ENCODE data around the gene TCTN2. TPM values are rescaled to one million over a fixed set of nuclear protein-coding genes. Genes with fewer than 3 reads are reported as not detected.

TCTN2 gene
- total RNA-seq, 2 experiments from 2014 or later, result 3.7 to 3.8 TPM

DNA sequence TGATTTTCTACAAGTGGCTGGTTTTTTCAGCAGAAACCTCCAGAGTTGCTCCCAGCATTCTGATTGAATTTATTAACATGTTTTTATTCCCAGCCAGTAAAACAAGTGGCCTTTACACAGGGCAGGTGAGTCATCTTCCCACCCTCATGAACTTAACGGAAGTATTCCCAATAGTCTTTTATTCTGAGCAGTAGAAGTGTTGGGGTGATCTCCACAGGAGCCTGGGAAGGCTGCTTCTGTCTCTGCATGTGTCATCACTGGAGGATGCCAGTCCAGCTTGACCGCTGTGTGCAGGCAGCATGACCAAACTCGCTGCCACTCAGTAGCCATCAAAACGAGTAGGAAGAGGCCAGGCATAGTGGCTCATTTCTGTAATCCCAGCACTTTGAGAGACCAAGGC, 77.7 kb downstream of the TCTN2 start:
- ChIA-PET CTCF (no interaction called here), POLR2A (no interaction called here)
- Mint-ChIP-seq H3K4me3 (no peak overlapping the region), H3K4me1 (ENCODE audit: low read depth) (peaks cover 3% of the 10 kb centered on the region), H3K27ac (no peak overlapping the region), H3K27me3 (no peaks in the 10 kb centered on the region), H3K36me3 (peaks cover 58% of the 10 kb centered on the region), H3K9me3 (no peaks in the 10 kb centered on the region)
- intact Hi-C loops (cut with micrococcal nuclease), result no loop called here
- DNase-seq, result no peak

DNA sequence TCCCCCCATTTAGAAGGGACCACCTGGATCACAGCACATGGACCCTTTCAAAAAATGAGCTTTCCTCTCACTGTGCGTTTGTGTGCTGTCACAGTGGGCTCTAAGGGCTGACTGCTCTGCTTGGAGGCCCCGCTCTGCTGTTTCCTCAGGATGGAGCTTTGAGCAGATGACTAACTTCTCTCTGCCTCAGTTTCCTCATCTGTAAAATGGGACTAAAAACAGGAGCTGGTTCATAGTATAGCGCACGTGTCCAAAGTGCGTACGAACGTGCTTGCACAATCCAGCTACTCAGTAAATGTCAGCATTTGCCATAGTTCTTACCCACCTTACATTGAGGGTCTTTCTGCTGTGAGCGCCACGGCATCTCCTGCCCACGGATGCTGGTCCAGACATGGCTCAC, 78.4 kb downstream of the TCTN2 start:
- no peak for DNase-seq
- no peaks in the 10 kb centered on the region for H3K9me3 Mint-ChIP-seq
- H3K27me3 Mint-ChIP-seq, result no peaks in the 10 kb centered on the region
- H3K36me3 Mint-ChIP-seq, result peaks cover 57% of the 10 kb centered on the region
- H3K27ac Mint-ChIP-seq, result no peak overlapping the region
- H3K4me1 Mint-ChIP-seq (ENCODE audit: low read depth), result peaks cover 3% of the 10 kb centered on the region
- ChIA-PET CTCF (no interaction called here), POLR2A (interaction anchor here (0.6 kb wide), 1 partner anchor 22 kb away, joined by 4 read pairs; no protein-coding TSS in a partner anchor)
- intact Hi-C loops (cut with micrococcal nuclease), result no loop called here
- no peak overlapping the region for H3K4me3 Mint-ChIP-seq

DNA sequence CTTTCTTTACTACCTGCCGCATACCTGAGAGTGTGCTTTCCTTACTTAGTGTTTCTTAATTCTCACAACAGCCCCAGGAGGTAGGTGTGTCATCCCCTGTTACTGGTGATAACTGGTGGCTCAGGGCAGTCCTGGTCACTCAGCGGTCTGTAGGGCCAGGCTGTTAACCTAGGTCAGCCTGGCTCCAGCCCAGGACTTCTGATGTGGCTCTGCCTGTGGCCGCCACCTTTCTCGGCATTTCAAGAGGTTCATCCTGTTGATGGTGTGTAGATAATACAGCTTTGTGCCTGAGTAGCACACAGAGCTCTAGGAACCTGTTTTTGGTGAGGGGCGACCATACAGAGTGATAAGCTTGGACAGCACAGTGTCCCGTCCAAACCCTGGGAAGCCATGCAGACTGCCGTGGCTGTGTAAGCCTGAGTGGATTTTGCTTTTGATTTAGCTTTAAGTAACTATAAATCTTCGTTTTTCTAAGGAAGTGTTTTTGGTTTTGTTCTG, 79.3 kb downstream of the TCTN2 start:
- Mint-ChIP-seq H3K4me3 (no peak overlapping the region), H3K27ac (no peak overlapping the region), H3K27me3 (no peaks in the 10 kb centered on the region), H3K9me3 (no peaks in the 10 kb centered on the region), H3K36me3 (peaks cover 58% of the 10 kb centered on the region), H3K4me1 (ENCODE audit: low read depth) (peaks cover 3% of the 10 kb centered on the region)
- POLR2A ChIA-PET, result no interaction called here
- CTCF ChIA-PET, result no interaction called here
- intact Hi-C loops (cut with micrococcal nuclease), result no loop called here
- no peak for DNase-seq

DNA sequence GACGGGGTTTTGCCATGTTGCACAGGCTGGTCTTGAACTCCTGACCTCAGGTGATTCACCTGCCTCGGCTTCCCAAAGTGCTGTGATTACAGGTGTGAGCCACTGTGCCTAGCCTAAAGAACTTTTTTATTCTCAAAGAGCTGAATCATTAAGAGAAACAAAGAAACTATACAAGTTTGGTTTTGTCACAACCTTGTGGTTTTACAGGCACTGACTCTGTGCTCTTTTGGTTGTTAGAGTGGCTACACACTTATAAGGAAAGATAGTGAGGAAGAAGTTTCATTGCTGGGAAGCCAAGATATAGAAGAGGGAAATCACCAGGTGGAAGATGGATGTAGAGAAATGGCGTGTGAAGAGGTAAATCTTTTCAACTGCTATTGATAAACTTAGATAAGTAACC, 81.1 kb downstream of the TCTN2 start:
- peaks cover 54% of the 10 kb centered on the region for H3K36me3 Mint-ChIP-seq
- CTCF ChIA-PET, result no interaction called here
- H3K27ac Mint-ChIP-seq, result no peak overlapping the region

DNA sequence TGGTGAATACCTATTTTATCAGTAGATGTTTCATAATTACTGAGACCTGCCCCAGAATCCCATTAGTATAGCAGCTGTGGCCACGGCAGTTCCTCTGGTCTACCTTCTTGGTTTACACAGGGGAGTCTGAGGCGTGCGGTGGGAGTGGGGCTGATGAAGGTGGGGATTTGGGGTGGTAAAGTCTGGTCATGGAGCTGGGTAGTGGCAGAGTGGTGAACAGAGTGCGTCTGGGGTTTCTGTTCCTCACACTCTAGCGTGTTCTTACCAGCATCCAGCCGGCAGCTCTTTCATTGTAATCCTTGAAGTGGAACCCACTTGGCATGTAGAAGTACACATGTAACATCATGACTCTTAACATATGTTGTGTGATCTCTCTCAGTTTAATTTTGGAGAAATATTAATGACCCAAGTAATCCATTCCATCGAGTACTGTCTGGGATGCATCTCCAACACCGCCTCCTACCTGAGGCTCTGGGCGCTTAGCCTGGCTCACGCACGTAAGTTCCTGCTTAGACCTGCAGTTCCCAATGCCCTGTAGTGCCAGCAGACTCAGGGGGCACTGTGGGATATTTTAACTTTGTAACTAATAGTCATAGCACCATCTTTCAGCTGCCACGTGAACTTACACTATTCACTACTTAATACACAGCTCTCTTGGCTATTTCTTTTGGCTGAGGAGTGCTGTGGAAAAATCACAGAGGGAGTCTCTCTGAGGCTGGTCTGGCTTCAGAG, 83.3 kb downstream of the TCTN2 start:
- ChIA-PET CTCF (no interaction called here), POLR2A (no interaction called here)
- no peaks in the 10 kb centered on the region for H3K27me3 Mint-ChIP-seq
- H3K36me3 Mint-ChIP-seq, result peaks cover 48% of the 10 kb centered on the region
- H3K4me3 Mint-ChIP-seq, result no peak overlapping the region
- no peak for DNase-seq
- H3K4me1 Mint-ChIP-seq (ENCODE audit: low read depth), result peaks cover 3% of the 10 kb centered on the region
- no peaks in the 10 kb centered on the region for H3K9me3 Mint-ChIP-seq
- H3K27ac Mint-ChIP-seq, result no peak overlapping the region
- intact Hi-C loops (cut with micrococcal nuclease), result no loop called here

More for the DNA sequence above, 81.1 kb downstream of the TCTN2 start:
- H3K9me3 Mint-ChIP-seq, result no peaks in the 10 kb centered on the region
- H3K4me1 Mint-ChIP-seq (ENCODE audit: low read depth), result peaks cover 3% of the 10 kb centered on the region
- POLR2A ChIA-PET, result interaction anchor here (0.9 kb wide), 1 partner anchor 38 kb away, joined by 3 read pairs; no protein-coding TSS in a partner anchor
- intact Hi-C loops (cut with micrococcal nuclease), result no loop called here
- DNase-seq, result no peak
- H3K4me3 Mint-ChIP-seq, result no peak overlapping the region
- no peaks in the 10 kb centered on the region for H3K27me3 Mint-ChIP-seq

DNA sequence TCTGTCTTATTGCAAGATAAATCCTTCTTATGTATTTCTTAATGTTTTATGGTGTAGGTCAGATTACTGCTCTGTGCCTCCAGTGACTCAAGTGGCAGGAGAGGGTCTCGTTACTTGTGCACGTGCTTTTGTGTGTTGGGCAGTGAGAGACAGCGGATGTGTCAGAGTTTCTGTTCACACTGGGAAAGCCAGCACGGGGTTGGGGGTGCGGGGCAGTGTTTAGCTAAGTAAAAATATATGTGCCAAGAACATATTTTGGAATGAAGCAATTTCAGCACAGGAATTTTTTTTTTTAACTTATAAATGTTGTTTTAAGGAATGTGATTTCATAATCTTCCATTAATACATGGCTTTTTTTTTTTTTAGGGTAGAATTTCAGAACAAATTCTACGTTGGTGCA, 86.6 kb downstream of the TCTN2 start:
- H3K27me3 Mint-ChIP-seq, result no peaks in the 10 kb centered on the region
- H3K36me3 Mint-ChIP-seq, result peaks cover 38% of the 10 kb centered on the region

More for the DNA sequence above, 86.6 kb downstream of the TCTN2 start:
- intact Hi-C loops (cut with micrococcal nuclease), result no loop called here
- peaks cover 4% of the 10 kb centered on the region for H3K4me1 Mint-ChIP-seq (ENCODE audit: low read depth)
- no peak overlapping the region for H3K27ac Mint-ChIP-seq
- H3K9me3 Mint-ChIP-seq, result no peaks in the 10 kb centered on the region
- H3K4me3 Mint-ChIP-seq, result no peak overlapping the region
- ChIA-PET CTCF (no interaction called here), POLR2A (no interaction called here)
- DNase-seq, result no peak

Other genes with a start within 250 kb of the TCTN2 start
- gene RILPL2, start 234.4 kb upstream of the TCTN2 start, total RNA-seq, result 10 to 100 TPM; 15.4 to 16.6 TPM
- gene SNRNP35, start 213.0 kb upstream of the TCTN2 start, total RNA-seq, result 10 to 100 TPM; 28.6 to 30.6 TPM
- gene RILPL1, start 137.4 kb upstream of the TCTN2 start, total RNA-seq, result 1 to 10 TPM; 4.0 to 4.8 TPM
- gene TMED2, start 86.6 kb upstream of the TCTN2 start, total RNA-seq, result 100 to 1,000 TPM; 150 to 161 TPM
- gene DDX55, start 69.0 kb upstream of the TCTN2 start, total RNA-seq, result 10 to 100 TPM; 44.0 to 45.1 TPM
- 10 to 100 TPM; 51.7 to 61.9 TPM for gene EIF2B1, start 37.4 kb upstream of the TCTN2 start, total RNA-seq
- 10 to 100 TPM; 57.2 to 58.4 TPM for gene GTF2H3, start 37.3 kb upstream of the TCTN2 start, total RNA-seq
- 10 to 100 TPM; 82.3 to 83.4 TPM for gene ATP6V0A2, start 41.2 kb downstream of the TCTN2 start, total RNA-seq
- gene DNAH10, start 91.2 kb downstream of the TCTN2 start, total RNA-seq, result under 1 TPM; 0.10 to 0.19 TPM

All from activated CD4-positive, alpha-beta memory T cell treated with anti-CD3 and anti-CD28 coated beads for 36 hours (primary cell).